GM12892 (cell line): ENCODE results near the gene COLEC12. TPM values are rescaled to one million over a fixed set of nuclear protein-coding genes. Genes with fewer than 3 reads are reported as not detected.

ENCODE experiments used
- DNase-seq: peaks from one replicate; pipeline ENCODE4 v3.0.0; 2011; ENCODE audit not compliant: insufficient read length
- FAIRE-seq: peaks from 2 replicates; lab custom pipeline; 2011; peaks lifted over from hg19 to GRCh38; lab: Jason Lieb, UNC
- POLR2A ChIP-seq: IDR thresholded peaks from 2 replicates; pipeline ENCODE4 v1.6.1; 2011; ENCODE audit warnings: low read depth, low read length, control low read depth
- POLR2AphosphoS5 ChIP-seq: IDR thresholded peaks from 2 replicates; pipeline ENCODE4 v1.6.1; 2011; ENCODE audit warnings: low read depth, low read length, control low read depth
- TAF1 ChIP-seq: IDR thresholded peaks from 2 replicates; pipeline ENCODE4 v1.6.1; 2011; ENCODE audit warnings: low read depth, mild to moderate bottlenecking, control low read depth, low read length, borderline replicate concordance
- polyA plus RNA-seq: library from polyadenylated mRNA; unstranded; fragments of >200 nt; gene quantifications from one replicate; pipeline ENCODE4 v1.2.1, GENCODE V29; 2012; ENCODE audit warnings: missing spikeins, inconsistent platforms; ENCODE audit not compliant: missing spikeins

The COLEC12 gene
- polyA plus RNA-seq, result not detected

DNA sequence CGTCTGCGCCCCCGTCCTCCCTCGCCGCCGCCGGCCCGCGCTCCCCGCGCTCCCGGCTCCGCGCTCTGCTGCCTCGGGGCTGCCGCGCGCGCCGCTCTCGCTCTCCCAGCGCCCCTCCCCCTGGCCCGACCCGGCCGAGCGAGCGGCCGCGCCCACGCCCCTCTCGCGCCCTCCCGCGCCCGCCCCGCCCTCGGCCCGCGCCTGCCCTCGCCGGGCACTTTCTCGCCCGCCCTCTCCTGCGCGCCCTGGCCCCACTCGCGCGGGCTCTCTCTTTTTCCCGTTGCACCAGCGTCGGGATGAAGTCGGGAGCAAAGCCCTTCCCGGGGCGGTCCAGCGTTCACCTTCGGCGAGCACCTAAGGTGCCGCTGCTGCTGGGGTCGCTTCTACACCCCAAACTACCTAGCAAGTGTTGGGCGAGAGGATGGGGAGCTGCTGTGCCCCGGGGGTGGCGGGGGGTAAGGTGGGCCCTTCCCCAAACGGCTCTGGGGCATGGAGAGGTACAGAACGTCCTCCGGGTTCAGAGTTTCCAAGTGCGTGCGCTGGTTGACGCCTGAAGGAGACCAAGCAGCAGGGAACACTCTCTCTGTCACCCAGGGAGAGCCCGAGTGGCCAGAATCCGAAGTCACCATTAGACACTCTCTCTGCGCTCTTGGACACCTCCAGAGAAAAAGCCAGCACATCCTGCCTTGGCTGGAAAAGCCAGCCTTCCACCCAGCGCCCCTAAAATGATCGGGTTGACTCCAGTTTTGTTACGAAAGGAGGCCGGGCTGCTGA is at the start of gene COLEC12:
Gene COLEC12 (minus strand): TSS at position 70 of the 774 bp plus-strand sequence. CDS start 187 bp downstream, outside the sequence.
- TF ChIP-seq POLR2AphosphoS5 (no peak), TAF1 (no peak), POLR2A (no peak)
- DNase-seq (no peak), FAIRE-seq (no peak)

DNA sequence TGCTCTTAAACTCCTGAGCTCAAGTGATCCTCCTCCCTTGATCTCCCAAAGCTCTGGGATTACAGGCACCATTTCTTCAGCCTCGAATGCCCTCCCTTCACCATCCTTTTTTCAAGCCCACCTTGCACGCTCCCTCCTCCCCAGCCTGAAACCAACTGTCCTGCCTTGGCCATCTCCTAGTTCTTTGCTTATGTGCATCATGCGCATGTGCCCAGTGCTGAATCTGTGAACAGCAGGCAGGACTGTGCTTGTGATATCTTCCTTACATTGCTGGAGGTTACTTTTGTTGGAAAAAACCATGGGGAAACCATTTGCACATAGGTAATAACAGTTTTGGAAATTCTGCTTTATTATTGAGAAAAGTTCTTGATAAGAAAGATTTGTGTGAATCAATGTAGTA is 49.5 kb upstream of the COLEC12 start:
- no peak for TF ChIP-seq TAF1
- TF ChIP-seq POLR2A, result no peak
- no peak for TF ChIP-seq POLR2AphosphoS5
- DNase-seq, result no peak
- FAIRE-seq, result no peak

DNA sequence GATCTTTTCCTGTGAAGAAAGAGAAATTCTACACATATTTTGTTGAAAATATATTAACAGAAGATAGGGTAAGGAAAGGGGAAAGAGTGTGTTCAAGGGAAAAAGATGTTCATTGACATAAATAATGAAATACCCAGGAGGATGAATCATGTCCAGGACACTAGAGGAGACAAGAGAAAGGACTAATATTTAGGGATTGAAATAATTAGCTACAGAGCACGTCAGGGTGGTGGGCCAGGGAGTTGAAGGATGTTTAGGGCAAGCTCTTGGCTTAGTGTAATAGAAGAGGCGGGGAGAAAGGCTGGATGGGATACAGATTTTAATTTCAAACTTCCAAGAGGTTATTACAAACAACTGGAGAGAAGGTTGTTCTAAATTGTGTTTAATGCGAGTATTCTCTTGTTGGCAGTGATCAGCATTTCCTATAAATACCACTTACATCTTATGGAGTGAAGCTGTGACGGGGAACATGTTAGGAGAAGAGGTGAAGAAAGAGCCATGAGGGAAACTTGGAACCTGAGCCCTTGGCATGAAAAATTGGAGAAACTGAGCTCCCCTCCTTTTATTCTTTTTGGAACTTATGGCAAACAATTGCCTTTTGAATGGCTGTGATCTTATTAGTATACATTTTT is 43.1 kb upstream of the COLEC12 start:
- no peak for TF ChIP-seq TAF1
- no peak for TF ChIP-seq POLR2A
- no peak for TF ChIP-seq POLR2AphosphoS5
- no peak for DNase-seq
- no peak for FAIRE-seq

GRCh38 chr18:533995-534601 is 33.6 kb upstream of the COLEC12 start:
- TF ChIP-seq TAF1 (no peak), POLR2AphosphoS5 (no peak), POLR2A (no peak)
- no peak for DNase-seq
- no peak for FAIRE-seq

DNA sequence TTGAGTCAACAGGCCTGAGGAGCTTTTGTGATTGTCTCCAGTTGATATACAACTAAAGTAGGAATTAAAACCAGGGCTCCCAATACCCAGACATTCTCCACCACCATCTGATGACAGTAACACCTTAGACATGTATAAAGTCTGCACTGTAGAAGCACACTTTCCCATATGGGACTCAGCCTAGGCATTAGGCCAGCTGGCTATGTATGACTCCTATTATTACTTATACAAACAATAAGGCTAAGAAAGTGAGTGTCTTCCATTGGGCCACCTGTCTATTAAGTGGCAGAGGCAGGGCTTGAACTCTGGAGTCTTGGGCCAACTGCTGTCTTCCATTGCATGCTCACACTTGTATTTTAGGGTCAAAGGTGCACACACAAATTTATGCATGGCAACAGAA is 32.1 kb upstream of the COLEC12 start:
- no peak for FAIRE-seq
- no peak for DNase-seq
- TF ChIP-seq POLR2A, result no peak
- no peak for TF ChIP-seq POLR2AphosphoS5
- no peak for TF ChIP-seq TAF1

- no peak for FAIRE-seq
- TF ChIP-seq TAF1, result no peak
- TF ChIP-seq POLR2A, result no peak
- TF ChIP-seq POLR2AphosphoS5, result no peak
- no peak for DNase-seq
These were observed 31.5 kb upstream of the COLEC12 start for GRCh38 chr18:532018-532417.

GRCh38 chr18:527146-527545 is 26.6 kb upstream of the COLEC12 start:
- TF ChIP-seq POLR2AphosphoS5, result no peak
- TF ChIP-seq TAF1, result no peak
- TF ChIP-seq POLR2A, result no peak
- DNase-seq, result no peak
- no peak for FAIRE-seq

DNA sequence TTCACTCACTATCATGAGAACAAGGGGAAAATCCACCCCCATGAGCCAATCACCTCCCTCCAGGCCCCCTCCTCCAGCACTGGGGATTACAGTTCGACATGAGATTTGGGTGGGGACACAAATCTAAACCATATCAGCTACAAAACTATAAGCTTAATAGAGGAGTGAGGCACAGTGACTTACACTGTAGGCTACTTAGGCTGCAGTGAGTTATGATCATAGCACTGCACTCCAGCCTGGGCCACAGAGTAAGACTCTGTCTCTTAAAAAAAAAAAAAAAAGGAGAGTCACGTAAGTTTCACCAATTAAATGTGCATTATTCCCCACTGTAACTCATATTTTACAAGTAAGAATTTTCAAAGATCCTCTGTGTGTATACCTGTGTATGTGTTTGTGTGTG is 26.2 kb upstream of the COLEC12 start:
- FAIRE-seq (no peak), DNase-seq (no peak)
- TF ChIP-seq POLR2AphosphoS5 (no peak), POLR2A (no peak), TAF1 (no peak)

DNA sequence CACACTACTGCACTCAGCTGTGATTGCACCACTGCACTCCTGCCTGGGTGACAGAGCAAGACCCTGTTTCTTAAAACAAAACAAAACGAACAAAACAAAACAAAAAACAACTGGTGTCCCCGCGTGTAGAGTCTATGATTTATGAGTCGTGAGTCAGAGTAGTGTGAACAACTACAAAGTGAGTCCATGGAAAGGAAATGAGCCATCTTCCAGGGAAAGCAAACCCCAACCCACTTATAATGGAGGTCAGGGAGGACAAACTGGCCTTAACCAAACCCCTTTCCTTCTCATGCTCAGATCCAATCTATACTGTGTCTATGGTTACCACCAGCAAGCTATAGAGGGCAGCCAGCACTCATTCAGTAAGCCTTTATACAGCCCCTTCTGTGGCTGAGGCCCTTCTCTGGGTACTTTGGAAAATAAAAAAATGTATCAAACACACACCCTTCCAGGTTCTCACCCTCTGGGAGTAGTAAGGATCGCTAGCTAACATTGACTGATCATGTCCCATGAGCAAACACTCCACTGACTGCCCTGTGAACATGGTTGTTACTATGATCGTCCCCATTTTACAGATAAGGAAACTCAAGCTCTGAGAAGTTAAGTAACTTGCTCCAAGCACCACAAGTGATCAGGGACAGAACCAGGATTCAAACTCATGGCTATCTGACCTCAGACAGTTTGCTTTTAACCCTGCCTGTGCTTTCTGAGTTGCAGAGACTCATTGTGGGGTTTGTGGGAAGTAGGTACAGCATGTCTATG is 24.7 kb upstream of the COLEC12 start:
- DNase-seq (no peak), FAIRE-seq (no peak)
- no peak for TF ChIP-seq TAF1
- TF ChIP-seq POLR2A, result no peak
- no peak for TF ChIP-seq POLR2AphosphoS5

DNA sequence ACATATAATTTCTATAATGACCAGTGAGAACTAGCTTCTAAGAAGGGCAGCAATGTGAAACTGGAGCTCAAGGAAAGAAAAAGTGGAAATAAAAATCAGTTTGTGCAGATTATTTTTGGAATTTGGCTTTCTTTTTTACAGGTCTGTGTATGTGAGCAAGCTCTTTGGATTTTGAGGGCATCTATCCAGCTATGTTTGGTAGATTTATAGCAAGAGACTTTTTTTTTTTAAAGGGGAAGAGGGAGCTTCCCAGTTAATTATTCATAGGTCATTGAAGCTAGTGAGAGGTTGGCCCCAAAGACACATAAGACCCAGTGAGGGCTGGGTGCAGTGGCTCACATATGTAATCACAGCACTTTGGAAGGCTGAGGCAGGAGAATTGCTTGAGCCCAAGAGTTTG is 24.0 kb upstream of the COLEC12 start:
- no peak for FAIRE-seq
- TF ChIP-seq POLR2A (no peak), POLR2AphosphoS5 (no peak), TAF1 (no peak)

GRCh38 chr18:523561-523960 is 23.1 kb upstream of the COLEC12 start:
- FAIRE-seq, result no peak
- TF ChIP-seq POLR2A (no peak), POLR2AphosphoS5 (no peak), TAF1 (no peak)
- no peak for DNase-seq

More for the DNA sequence above, 24.0 kb upstream of the COLEC12 start:
- no peak for DNase-seq
